Right cardiac atrium (tissue), 5 donors: Measurements from ENCODE around the gene CYP11A1. TPM values are rescaled to one million over a fixed set of nuclear protein-coding genes. Genes with fewer than 3 reads are reported as not detected.
"Not testable (repeated sequence)": the region's sequence is repeated elsewhere in the genome, so short reads cannot be mapped to it uniquely, and the experiment has no call there.

Source experiments
- ATAC-seq, 2 donors: fragments of 200-7000 bp; cut with Tn5 transposase; one replicate each; pipeline versions ENCODE4 v1.8.0 to v1.9.1; 2020; ENCODE audit warnings: moderate library complexity in 2 of 2, mild to moderate bottlenecking in 1 of 2
- DNase-seq, 3 donors: peaks; one replicate each; pipeline ENCODE4 v3.0.0-alpha.2; 2020
- H3K27ac ChIP-seq: one replicate; pipeline ENCODE4 v1.5.1; 2013; ENCODE audit warnings: mild to moderate bottlenecking, low read length, control low read depth, moderate library complexity
- H3K27me3 ChIP-seq: one replicate; pipeline ENCODE4 v1.6.1; 2013; ENCODE audit not compliant: control insufficient read depth, insufficient read depth
- H3K4me1 ChIP-seq: one replicate; pipeline ENCODE4 v1.6.1; 2013; ENCODE audit warnings: low read length; ENCODE audit not compliant: control insufficient read depth, insufficient read depth
- H3K4me3 ChIP-seq: one replicate; pipeline ENCODE4 v1.5.1; 2013; ENCODE audit warnings: low read length, control low read depth
- H3K9me3 ChIP-seq: one replicate; pipeline ENCODE4 v1.6.1; 2013; ENCODE audit warnings: low read length; ENCODE audit not compliant: control insufficient read depth
- WGBS: extraction: QIAGEN DNeasy Blood & Tissue Kit; methylation state at CpG from one replicate; pipeline ENCODE4 v1.1.7; 2013; 5-methylcytosine and 5-hydroxymethylcytosine counted together
- intact Hi-C, 4 donors: fragments of 100-400 bp; cut with DNase I; formaldehyde crosslinking; loops; one replicate each; pipeline versions ENCODE4 v1.11.0 to v1.14.0; 2022 to 2023
- polyA plus RNA-seq: library from polyadenylated mRNA; stranded (reverse); fragments of 200-250 nt; gene quantifications from one replicate; pipeline ENCODE4 v1.2.3, GENCODE V29; 2013
- total RNA-seq, 4 donors: library from RNA; stranded (reverse); fragmentation: NEBNext Ultra II Directional; extraction: Animal tissue kit (Norgen Biotek cat#: 25700); gene quantifications; one replicate each; pipeline ENCODE4 v1.2.1, GENCODE V29; 2021
- donor health status: healthy with polysubstance abuse.
- donor health status: DM: no; HTN: yes; CAD: no.
- donor health status: DM: no; HTN: no; CAD: no.
- donor health status: DM: no; HTN: yes; CAD: no; lungs with severe emphysema.
- donor health status: DM: yes; HTN: yes; CAD: no.

The CYP11A1 gene
- total and polyA plus RNA-seq, 5 donors, result 0.66 to 1.7 (median 1.1) TPM

GRCh38 chr15:74353992-74354391, 13.5 kb downstream of the CYP11A1 start:
- 64% methylated on average over 2 of the region's 2 CpGs for WGBS
- H3K4me1 ChIP-seq, intact Hi-C loops, DNase-seq, H3K27ac ChIP-seq, H3K27me3 ChIP-seq, ATAC-seq, H3K9me3 ChIP-seq, H3K4me3 ChIP-seq: not testable (repeated sequence)

GRCh38 chr15:74352393-74352910, 15.0 kb downstream of the CYP11A1 start:
- intact Hi-C loops, result no loop called here
- Histone ChIP-seq H3K27ac (no peak overlapping the region), H3K27me3 (no peaks in the 10 kb centered on the region), H3K9me3 (no peaks in the 10 kb centered on the region), H3K4me1 (no peaks in the 10 kb centered on the region), H3K4me3 (no peak overlapping the region)
- 70% methylated on average over 3 of the region's 3 CpGs for WGBS
- DNase-seq (no peak), ATAC-seq (no peak)

- Histone ChIP-seq H3K4me3 (no peak overlapping the region), H3K27ac (no peak overlapping the region), H3K4me1 (no peaks in the 10 kb centered on the region), H3K27me3 (no peaks in the 10 kb centered on the region), H3K9me3 (no peaks in the 10 kb centered on the region)
- WGBS, result 40% methylated on average over 3 of the region's 3 CpGs
- ATAC-seq (no peak), DNase-seq (no peak)
- intact Hi-C loops, result no loop called here
These were observed 15.8 kb downstream of the CYP11A1 start for GRCh38 chr15:74351670-74352069.

- Histone ChIP-seq H3K9me3 (no peaks in the 10 kb centered on the region), H3K27me3 (no peaks in the 10 kb centered on the region), H3K4me1 (no peaks in the 10 kb centered on the region), H3K27ac (no peak overlapping the region), H3K4me3 (no peak overlapping the region)
- ATAC-seq, result no peak
- WGBS, result 61% methylated on average over 14 of the region's 14 CpGs
- DNase-seq, result no peak
- intact Hi-C loops, result no loop called here
These were observed 16.9 kb downstream of the CYP11A1 start for GRCh38 chr15:74350295-74351275.

- H3K27ac ChIP-seq, result no peak overlapping the region
- H3K9me3 ChIP-seq, result no peaks in the 10 kb centered on the region
- ATAC-seq, result no peak
- no peak overlapping the region for H3K4me3 ChIP-seq
- no peaks in the 10 kb centered on the region for H3K4me1 ChIP-seq
- 94% methylated on average over 3 of the region's 3 CpGs for WGBS
- no peak for DNase-seq
- H3K27me3 ChIP-seq, result no peaks in the 10 kb centered on the region
- intact Hi-C loops, result no loop called here
These were observed 18.1 kb downstream of the CYP11A1 start for GRCh38 chr15:74349241-74349778.

- no peak for ATAC-seq
- no peak overlapping the region for H3K27ac ChIP-seq
- no peaks in the 10 kb centered on the region for H3K27me3 ChIP-seq
- H3K9me3 ChIP-seq, result no peaks in the 10 kb centered on the region
- H3K4me1 ChIP-seq, result no peaks in the 10 kb centered on the region
- 85% methylated on average over 13 of the region's 13 CpGs for WGBS
- intact Hi-C loops, result no loop called here
- H3K4me3 ChIP-seq, result no peak overlapping the region
- no peak for DNase-seq
These were observed 19.6 kb downstream of the CYP11A1 start for GRCh38 chr15:74347757-74348250.

- ATAC-seq, result no peak
- intact Hi-C loops, result no loop called here
- no peak overlapping the region for H3K27ac ChIP-seq
- H3K9me3 ChIP-seq, result no peaks in the 10 kb centered on the region
- no peaks in the 10 kb centered on the region for H3K27me3 ChIP-seq
- 81% methylated on average over 10 of the region's 10 CpGs for WGBS
- DNase-seq, result no peak
- no peak overlapping the region for H3K4me3 ChIP-seq
- no peaks in the 10 kb centered on the region for H3K4me1 ChIP-seq
These were observed 22.4 kb downstream of the CYP11A1 start for GRCh38 chr15:74345051-74345450.

GRCh38 chr15:74343797-74344127, 23.7 kb downstream of the CYP11A1 start:
- 90% methylated on average over 8 of the region's 8 CpGs for WGBS

GRCh38 chr15:74343127-74343796, 24.2 kb downstream of the CYP11A1 start:
- intact Hi-C loops, result no loop called here
- Histone ChIP-seq H3K27me3 (no peaks in the 10 kb centered on the region), H3K9me3 (no peaks in the 10 kb centered on the region), H3K4me3 (no peak overlapping the region), H3K4me1 (no peaks in the 10 kb centered on the region), H3K27ac (no peak overlapping the region)
- no peak for ATAC-seq
- no peak for DNase-seq
- 91% methylated on average over 14 of the region's 14 CpGs for WGBS

More at GRCh38 chr15:74343797-74344127, 23.7 kb downstream of the CYP11A1 start:
- no peaks in the 10 kb centered on the region for H3K9me3 ChIP-seq
- H3K4me1 ChIP-seq, result no peaks in the 10 kb centered on the region
- ATAC-seq (no peak), DNase-seq (no peak)
- intact Hi-C loops, result no loop called here
- H3K27me3 ChIP-seq, result no peaks in the 10 kb centered on the region
- no peak overlapping the region for H3K27ac ChIP-seq
- no peak overlapping the region for H3K4me3 ChIP-seq

- Histone ChIP-seq H3K27ac (no peak overlapping the region), H3K9me3 (no peaks in the 10 kb centered on the region), H3K4me3 (no peak overlapping the region), H3K4me1 (no peaks in the 10 kb centered on the region), H3K27me3 (no peaks in the 10 kb centered on the region)
- DNase-seq (no peak), ATAC-seq (no peak)
- intact Hi-C loops, result no loop called here
- 38% methylated on average over 4 of the region's 4 CpGs for WGBS
These were observed 27.3 kb downstream of the CYP11A1 start for GRCh38 chr15:74340150-74340549.

GRCh38 chr15:74339371-74339770, 28.1 kb downstream of the CYP11A1 start:
- Histone ChIP-seq H3K4me3 (no peak overlapping the region), H3K27me3 (no peaks in the 10 kb centered on the region), H3K27ac (no peak overlapping the region), H3K4me1 (no peaks in the 10 kb centered on the region), H3K9me3 (no peaks in the 10 kb centered on the region)
- ATAC-seq (no peak), DNase-seq (no peak)
- WGBS, result 91% methylated on average over 9 of the region's 9 CpGs
- intact Hi-C loops, result no loop called here
